GM18517 (cell line): ENCODE data around the gene SLC17A4.
"Not testable (repeated sequence)": the region's sequence is repeated elsewhere in the genome, so short reads cannot be mapped to it uniquely, and the experiment has no call there.

ENCODE experiments used
- ATAC-seq: cut with Tn5 transposase; IDR thresholded peaks from one replicate; pipeline ENCODE4 v1.9.1; 2021; ENCODE audit warnings: mild to moderate bottlenecking, moderate library complexity; ENCODE audit not compliant: unreplicated experiment

The SLC17A4 gene

DNA sequence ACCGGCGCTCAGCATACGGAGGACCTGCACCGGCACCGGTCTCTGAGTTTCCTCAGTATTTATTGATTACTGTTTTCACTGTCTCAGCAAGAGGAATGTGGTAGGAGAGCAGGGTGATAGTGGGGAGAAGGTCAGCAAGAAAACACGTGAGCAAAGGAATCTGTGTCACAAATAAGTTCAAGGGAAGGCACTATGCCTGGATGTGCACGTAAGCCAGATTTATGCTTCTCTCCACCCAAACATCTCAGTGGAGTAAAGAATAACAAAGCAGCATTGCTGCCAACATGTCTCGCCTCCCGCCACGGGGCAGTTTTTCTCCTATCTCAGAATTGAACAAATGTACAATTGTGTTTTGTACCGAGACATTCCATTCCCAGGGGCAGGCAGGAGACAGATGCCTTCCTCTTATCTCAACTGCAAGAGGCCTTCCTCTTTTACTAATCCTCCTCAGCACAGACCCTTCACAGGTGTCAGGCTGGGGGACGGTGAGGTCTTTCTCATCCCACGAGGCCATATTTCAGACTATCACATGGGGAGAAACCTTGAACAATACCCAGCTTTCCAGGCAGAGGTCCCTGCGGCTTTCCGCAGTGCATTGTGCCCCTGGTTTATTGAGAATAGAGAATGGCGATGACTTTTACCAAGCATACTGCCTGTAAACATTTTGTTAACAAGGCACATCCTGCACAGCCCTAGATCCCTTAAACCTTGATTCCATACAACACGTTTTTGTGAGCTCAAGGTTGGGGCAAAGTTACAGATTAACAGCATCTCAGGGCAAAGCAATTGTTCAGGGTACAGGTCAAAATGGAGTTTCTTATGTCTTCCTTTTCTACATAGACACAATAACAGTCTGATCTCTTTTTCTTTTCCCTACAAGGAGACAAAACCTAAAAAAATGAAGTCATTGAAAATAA lies 5.7 kb upstream of the SLC17A4 start:
- not testable (repeated sequence) for ATAC-seq

DNA sequence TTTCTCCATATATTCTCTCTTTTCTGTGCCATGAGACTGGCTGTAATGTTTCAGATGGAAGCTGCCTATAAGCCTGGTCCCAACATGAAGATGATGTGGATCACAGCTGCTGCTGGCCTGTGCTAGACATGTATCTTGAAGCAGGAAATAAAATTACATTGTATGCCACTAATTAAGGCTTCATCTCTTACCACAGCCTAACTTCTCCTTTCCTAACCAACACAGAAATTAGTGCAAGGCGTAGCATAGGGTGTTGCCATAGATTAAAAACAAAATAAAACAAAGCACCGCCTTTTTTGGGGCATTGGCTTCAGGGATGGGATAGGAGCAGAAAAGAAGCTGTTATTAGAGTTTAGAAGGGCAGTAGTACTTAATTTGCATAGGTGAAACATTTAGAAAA lies 4.7 kb upstream of the SLC17A4 start:
- no peak for ATAC-seq

DNA sequence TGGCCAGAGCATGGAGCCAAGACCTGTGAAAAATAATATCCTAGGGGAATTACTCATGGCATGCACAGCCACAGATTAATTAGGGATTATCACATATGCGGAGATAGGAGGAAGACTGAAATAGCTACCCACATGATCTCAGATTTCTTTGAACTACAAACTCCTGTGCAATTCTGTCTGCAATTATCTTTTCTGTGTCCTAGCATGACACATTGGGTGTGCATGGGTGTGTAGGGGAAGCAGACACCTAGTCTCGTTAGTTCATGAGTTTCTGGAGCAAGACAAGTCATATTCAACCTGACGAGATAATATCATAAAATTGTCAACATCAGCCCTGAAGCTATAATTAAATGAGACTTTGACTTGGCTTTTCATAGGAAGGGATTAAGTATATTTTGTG lies 3.6 kb upstream of the SLC17A4 start:
- ATAC-seq, result no peak

DNA sequence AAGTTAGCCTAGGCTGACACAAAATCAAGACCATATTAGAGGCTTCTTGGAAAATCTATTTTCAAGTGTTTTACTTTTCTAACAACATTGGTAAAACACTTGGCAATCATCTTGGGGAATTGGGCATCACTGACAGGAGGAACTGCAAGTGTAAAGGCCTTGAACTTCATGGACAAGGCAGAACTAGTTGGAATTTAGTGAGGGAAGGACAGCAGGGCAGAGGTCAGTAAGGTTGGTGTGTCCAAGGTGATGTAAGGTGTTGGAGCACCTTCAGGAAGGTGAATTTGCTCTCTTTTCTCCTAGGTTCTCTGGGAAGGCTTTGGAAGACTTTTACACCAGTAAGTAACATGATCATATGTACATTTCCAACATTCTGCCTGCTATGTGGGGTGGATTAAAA lies 1.5 kb upstream of the SLC17A4 start:
- ATAC-seq, result no peak

DNA sequence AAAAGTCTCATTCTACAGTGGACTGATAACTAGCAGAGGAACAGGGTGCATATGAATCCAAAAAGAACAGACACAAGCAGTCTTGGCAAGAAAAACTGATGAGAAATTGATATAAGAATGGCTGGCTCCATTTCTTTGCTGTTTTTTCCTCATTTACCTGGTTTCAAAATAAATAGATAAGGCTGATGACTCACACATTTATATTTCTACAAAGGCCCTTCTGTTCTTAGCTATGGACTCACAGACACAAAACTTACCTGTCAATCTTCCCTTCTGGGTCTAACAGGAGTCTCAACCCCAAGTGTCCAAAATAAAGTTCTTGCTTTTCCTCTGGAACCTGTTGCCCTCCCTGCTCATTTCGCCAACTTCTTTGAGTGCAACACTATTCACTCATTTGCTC lies 941 bp downstream of the SLC17A4 start:
- ATAC-seq, result no peak

DNA sequence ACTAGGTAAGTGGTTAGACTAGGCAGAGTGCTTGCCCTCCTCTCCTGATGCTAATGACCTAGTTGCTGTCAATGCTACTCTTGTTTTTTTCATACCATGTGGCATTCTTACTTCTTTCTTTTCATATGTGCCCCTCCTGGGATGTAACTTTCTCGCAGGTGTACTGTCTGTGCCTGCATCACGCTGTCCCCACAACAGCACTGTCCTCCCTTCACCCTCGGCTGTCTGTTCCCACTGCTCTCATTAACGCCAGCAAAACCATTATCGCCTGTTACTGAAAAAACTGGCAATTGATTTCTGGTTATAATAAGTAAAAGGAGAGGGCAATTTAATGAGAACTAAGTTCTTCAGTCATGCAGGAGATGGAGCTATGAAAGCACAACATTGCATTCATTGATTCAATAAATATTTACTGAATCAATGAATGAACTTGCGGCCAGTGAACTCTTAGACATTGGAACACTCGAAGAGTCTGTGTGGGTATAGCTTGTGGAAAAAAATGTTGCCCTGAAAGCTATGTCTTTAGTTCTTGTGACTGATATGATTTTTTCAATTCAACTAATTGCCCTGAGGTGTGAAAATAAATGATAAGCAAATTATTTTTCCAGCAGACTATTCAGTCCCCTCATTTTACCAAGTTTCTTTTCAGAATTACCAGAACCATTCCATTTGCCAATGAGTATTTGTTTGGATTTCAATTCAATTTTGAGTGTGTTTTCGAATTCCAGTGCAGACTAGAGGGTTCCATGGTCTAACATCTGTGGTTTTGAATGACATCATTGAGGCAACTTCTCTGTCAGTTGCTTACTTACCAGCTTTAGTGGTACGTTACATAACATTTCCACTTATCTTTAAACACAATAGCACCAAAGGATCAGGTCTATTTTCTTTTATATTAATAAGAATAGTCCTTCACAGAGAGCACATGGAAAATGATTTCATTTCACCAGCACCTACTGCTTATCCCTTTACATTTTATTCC lies 2.1 kb downstream of the SLC17A4 start:
- no peak for ATAC-seq

DNA sequence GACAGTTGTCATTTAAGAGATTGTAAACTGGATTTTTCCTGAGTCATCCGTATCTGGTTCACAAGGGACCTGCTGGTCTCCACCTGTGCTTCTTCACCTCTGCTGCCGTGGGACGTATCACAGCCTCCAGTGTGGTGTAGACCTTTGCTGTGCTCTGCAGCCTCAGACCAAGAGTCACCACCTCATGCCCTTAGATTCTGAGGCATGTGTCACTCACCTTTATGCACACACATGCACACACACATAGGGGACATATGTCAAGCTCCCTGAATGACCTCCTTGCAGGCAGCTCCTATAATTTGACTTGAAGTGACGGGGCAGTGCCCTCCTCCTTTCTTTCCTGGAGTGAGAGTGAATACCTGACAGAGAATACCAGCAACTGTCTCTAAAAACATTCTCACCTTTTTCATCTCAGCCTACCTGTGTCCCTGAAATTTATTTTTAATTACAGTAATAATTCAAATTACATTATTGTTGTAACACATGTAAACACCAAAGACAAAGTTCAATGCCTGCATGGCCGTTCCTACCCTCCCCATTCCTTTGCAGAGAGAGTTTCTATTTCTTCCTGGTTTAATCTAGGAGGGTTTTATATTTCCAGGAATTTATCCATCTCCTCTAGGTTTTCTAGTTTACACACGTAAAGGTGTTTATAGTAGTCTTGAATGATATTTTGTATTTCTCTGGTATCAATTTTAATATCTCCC lies 3.5 kb downstream of the SLC17A4 start:
- no peak for ATAC-seq

DNA sequence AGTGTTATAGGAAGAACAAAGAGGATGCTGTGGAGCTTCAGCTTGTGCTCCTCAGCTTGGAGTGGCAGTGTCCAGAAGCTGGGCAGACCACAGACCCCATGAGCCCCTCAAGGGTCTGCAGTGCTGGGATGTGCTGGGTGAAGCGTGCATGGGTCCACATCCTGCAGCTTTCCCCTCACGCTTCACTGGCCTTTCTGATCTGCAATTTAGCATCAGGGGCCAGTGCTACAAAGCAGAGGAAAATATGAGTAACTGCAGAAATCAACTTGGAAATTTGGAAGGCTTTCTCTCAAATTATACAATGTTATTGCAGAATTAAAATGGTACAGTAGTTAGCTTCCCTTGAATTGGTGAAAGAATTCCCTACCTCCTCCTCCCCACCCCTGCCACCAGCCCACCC lies 10.1 kb downstream of the SLC17A4 start:
- no peak for ATAC-seq

DNA sequence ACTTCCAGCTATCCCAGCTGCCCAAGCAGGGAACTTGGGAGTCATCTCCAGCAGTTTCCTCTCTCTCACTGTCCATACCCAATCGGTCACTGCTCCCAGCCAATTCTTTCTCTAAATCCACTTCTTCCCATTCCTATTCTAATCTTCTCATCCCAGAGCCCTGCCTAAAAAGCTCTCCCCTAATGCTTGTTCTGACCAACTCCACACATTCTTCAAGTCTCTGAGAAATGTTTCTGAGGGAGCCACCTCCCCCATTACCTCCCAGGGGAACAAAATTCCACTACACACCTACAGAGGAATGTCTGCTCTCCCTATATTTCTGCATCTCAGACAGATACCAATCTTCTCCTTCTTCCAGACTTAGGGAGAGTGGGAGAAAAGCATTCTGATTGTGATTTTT lies 14.0 kb downstream of the SLC17A4 start:
- no peak for ATAC-seq

DNA sequence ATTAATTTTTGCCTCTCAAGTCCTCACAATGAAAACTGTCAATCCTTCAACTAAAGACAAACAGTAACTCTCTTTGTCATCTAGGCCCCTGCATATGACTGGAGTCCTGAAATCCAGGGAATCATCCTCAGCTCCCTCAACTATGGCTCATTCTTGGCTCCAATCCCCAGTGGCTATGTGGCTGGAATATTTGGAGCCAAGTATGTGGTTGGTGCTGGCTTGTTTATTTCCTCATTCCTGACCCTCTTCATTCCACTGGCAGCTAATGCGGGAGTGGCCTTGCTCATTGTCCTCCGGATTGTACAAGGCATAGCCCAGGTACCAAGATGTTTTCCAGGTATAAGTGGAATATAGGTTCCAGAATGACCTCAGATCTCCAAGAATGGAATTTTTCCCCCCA lies 15.4 kb downstream of the SLC17A4 start:
- no peak for ATAC-seq

DNA sequence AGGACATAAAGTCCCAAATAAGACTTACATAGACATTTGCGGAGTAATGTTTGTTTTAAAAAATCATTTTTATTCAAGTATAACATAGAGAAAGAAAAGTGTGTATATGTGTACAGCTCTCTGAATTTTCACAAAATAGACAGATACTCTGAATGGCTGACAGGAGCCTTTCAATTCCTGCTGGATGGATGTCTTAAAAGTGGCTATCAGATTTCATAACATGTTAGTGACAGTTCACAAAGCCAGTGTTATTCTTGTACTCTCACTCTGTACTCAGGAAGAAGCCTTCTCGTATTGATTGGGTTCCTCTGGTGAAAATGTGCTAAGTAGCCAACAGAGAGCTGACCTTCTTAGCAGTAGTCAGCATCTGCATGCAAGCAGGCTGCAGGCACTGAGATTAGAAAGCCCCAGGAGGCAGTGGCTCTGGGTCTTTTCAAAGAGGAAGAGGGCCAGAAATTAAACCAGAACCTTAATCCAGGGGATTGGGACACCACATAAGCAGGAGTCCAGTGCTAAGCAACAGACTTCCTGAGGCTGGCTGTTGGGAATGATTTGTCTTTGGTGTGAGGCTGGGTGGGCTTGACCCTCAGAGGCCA lies 19.7 kb downstream of the SLC17A4 start:
- no peak for ATAC-seq

DNA sequence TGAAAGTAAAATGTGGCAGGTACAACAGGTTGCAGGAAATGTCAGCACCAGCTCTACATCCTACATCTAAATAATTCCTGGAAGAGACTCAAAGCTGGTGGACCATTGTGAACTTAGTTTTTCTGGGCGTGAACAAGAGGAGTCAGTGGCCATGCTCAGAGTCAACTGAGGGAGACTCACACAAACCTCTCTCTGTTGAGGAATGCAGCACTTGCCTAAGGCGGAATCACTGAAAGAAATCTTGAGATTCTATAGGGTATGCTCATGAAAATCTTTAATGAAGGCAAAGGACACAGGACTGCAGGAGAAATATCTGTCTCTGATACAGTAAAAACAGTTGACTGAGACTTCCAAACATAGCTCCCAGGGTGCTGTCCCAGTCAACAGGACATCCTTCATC lies 22.5 kb downstream of the SLC17A4 start:
- ATAC-seq, result no peak

DNA sequence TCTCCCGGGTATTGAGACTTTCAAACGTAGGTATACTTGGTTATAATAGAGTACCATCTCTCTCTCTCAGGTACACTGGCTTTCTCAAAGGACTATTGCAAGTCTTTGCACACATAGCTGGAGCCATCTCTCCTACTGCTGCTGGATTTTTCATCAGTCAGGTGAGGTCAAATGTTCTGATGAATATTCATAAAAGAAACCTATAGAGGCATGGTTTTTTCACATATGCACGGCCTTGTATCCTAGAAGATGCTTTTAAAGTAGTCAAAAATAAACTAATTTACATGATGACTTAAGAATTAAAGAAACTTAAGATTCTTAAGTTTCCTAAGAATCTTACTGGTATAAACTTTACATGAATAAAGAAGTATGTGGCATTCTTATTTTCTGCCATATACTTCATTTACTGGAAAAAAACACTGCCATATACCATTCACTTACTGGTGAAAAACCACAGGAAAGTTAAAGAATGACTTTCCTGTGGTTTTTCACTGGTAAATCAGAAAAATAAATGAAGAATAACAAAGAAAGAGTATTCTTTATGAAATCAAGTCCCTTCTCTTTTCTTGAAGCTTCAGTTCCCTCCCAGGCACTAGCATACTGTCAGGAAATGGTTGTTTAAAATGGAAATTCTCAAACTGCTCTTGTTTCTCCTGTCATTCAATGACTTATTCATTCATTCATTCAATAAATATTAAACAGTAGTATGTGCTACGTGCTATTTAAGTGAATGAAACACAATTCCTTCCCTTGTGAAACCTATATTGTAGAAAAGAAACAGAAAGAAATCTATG lies 23.5 kb downstream of the SLC17A4 start:
- ATAC-seq, result no peak

DNA sequence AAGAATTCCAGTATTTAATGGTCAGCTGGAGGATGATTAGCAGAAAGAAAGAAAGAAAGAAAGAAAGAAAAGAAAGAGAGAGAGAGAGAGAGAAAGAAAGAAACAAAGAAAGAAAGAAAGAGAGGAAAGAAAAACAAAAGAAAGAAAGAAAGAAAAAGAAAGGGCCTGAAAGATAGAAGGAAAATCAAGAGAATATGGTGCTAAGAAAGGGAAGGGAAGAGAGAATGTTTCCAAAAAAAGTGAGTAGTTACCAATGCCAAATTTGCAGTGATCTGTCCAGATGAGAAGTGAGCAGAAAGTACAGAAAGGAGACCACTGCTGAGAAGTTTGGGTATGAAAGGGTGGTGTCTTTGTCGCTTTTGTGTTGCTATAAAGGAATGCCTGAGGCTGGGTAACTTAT lies 26.6 kb downstream of the SLC17A4 start:
- ATAC-seq, result no peak

DNA sequence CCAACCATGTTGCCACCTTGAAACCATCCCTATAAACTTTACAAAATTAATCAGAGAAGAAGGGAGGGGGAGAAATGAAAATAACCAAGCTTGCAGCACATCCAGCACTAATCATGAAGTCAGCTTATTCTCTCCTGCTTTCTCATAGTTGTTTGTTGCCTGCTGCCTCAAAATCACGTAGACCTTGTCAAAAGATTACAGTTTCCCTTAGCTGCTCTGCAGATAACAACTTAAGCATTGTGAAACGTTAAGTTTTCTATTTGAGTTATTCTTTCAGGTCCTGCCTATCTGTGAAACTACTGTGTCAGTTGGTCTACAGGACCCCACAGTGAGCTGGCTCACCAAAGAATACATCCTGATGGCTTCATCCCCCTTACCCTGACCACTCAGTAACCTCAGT lies 32.9 kb downstream of the SLC17A4 start:
- ATAC-seq, result no peak

DNA sequence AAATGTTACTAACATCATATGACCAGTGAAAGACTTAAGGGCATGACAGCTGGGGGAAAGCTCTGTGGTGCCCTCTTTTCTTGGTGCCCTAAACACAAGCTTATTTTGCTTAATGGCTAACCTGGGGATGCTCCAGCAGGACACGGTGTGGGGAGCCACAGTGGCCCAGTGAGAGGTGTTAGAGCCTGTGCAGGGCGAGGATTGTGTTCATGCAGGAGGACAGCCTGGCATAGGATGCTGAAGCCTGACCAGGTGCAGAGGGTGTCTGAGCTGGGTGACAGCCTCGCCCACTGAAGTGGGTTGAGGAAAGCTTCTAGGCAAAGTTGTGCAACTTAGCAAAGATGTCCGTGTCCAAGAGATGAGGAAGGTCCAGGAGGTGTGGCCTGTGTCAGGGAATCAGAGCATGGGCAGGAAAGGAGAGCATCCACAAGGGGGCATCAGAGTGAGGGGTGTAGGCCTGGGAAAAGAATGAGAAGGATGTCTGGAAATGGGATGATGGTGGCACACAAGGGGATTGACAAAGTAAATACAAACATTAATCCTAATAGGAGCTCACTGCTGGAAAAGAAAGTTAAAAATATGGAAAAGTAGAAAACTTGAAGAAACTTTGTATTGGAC lies 33.9 kb downstream of the SLC17A4 start:
- ATAC-seq, result no peak

DNA sequence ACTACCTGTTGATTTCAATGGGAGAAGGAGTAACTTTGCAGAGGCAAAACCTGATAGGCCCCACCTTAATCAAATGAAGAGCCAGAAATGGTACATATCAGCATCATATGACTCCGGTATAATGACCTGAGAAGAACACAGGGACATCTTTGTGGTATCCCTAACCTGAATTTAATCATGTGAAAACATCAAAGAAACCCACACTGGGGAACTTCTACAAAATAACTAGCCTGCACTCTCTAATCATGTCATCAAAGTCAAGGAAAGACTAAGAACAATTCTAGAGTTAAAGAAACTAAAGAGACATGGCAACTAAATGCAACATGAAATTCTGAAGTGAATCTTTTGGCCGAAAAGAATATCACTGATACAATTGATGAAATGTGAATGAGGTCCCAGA lies 34.9 kb downstream of the SLC17A4 start:
- no peak for ATAC-seq

DNA sequence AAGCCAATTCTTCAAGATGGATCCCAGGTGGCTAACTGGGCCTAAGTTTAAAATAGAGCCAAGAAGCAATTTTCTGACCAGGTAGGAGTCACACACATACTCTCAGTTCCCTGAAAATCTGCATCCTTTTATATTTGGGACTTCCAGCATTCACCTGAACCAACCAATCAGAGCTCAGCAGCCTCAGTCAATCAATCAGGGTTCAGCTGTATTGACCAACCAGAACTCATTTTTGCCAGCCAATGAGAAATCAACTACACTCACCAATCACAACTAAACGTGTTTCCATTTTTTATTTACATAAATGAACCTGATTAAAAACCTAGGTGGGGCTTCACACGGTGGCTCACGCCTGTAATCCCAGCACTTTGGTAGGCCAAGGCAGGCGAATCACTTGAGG lies 37.5 kb downstream of the SLC17A4 start:
- ATAC-seq, result no peak

DNA sequence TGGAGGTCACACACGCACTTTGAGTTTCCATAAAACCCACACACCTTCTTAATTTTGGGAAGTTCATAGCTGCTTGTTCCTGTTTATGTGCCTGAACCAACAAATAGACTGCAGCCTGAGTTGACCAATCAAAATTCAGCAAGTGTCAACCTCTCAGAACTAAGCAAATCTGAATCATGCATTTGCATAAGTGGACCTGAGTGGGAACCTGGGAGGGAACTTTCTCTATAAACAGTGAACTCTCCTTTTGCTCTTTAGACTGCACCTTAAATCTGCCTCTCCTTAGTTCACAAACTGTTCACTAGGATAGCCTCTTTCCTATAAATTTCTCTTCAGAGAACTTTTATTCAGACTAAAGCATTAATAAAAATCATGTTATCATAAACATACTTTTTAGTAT lies 39.4 kb downstream of the SLC17A4 start:
- no peak for ATAC-seq

DNA sequence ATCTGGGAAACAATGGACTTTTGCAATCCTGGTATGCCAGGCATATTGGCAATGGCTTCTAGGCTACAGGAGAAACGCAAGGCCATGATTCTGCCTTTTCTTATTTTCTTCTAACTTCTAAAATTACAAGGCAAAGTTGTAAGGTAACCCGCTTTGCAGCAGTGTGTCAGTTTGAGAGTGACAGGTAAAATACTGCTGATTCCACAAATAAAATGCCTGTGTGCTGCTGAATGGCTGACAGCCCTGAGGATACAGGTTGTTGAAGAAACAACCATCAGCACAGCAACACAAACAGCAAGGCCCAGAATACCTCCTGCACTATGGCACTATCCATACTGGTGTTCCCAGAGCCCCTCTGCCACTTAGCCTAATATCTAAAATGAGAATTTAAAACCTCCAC lies 40.2 kb downstream of the SLC17A4 start:
- no peak for ATAC-seq
